ENCODE results near the gene TMED1. TPM values are rescaled to one million over a fixed set of nuclear protein-coding genes. Genes with fewer than 3 reads are reported as not detected.
A peak's percentile ranks its signal among the peaks of the same experiment; 100 is the strongest.

The TMED1 gene
- total and polyA plus RNA-seq, 2 experiments from 2014 or later = 29.7 to 37.2 TPM

GRCh38 chr19:10881403-10882107 is 45.5 kb upstream of the TMED1 start:
- Mint-ChIP-seq H3K36me3 (ENCODE audit: low read depth) (peaks cover 11% of the 10 kb centered on the region), H3K27me3 (ENCODE audit: insufficient read depth, low read depth, poor library complexity) (peaks cover 21% of the 10 kb centered on the region), H3K27ac (peak overlapping the region; percentile 87), H3K4me3 (peak overlapping the region; percentile 32), H3K4me1 (peaks cover 63% of the 10 kb centered on the region), H3K9me3 (no peaks in the 10 kb centered on the region)
- Histone ChIP-seq H3K4me1 (ENCODE audit: insufficient read depth) (peaks cover 63% of the 10 kb centered on the region), H3K27ac (ENCODE audit: low read depth) (peak overlapping the region; percentile 11), H4K20me1 (replicated peaks; ENCODE audit: insufficient read depth) (peaks cover 5% of the 10 kb centered on the region; the same call in 1 of the 2 replicates), H3K4me2 (peak overlapping the region; percentile 75), H3K27me3 (ENCODE audit: insufficient read depth) (no peaks in the 10 kb centered on the region), H3F3A (replicated peaks; ENCODE audit: low read depth) (peaks cover 38% of the 10 kb centered on the region), H3K9me2 (ENCODE audit: insufficient read depth) (no peaks in the 10 kb centered on the region; the same call in 1 of the 2 replicates), H3K79me2 (replicated peaks; ENCODE audit: insufficient read depth) (peaks cover 95% of the 10 kb centered on the region), H2AFZ (no peak overlapping the region), H3K36me3 (ENCODE audit: insufficient read depth) (no peaks in the 10 kb centered on the region), H3K4me3 (peak overlapping the region; percentile 37; the same call in 1 of the 2 replicates)
- peak; percentile 9 for ATAC-seq
- peak; percentile 58 for DNase-seq (ENCODE audit: low spot score)
- TF ChIP-seq CREB1 (CRISPR knock-in tag; IDR thresholded peaks at IDR 0.05; ENCODE audit: low read depth) (no peak), JUNB (IDR thresholded peaks at IDR 0.05; ENCODE audit: unreplicated experiment) (no peak), ZNF331 (CRISPR knock-in tag; IDR thresholded peaks at IDR 0.05; ENCODE audit: low read depth) (no peak), NANOG (IDR thresholded peaks at IDR 0.05; ENCODE audit: borderline replicate concordance) (no peak), CTCF (conservative IDR thresholded peaks at IDR 0.05; ENCODE audit: low read depth in 2 of 2) (no peak), POLR2AphosphoS5 (IDR thresholded peaks at IDR 0.05; ENCODE audit: low read depth) (no peak), STAT1 (IDR thresholded peaks at IDR 0.05; ENCODE audit: unreplicated experiment) (no peak), EZH2phosphoT487 (IDR thresholded peaks at IDR 0.05; ENCODE audit: unreplicated experiment) (no peak), EZH2 (IDR thresholded peaks at IDR 0.05; ENCODE audit: low read depth, unreplicated experiment) (no peak)
- TF ChIP-seq, protein P1, sequence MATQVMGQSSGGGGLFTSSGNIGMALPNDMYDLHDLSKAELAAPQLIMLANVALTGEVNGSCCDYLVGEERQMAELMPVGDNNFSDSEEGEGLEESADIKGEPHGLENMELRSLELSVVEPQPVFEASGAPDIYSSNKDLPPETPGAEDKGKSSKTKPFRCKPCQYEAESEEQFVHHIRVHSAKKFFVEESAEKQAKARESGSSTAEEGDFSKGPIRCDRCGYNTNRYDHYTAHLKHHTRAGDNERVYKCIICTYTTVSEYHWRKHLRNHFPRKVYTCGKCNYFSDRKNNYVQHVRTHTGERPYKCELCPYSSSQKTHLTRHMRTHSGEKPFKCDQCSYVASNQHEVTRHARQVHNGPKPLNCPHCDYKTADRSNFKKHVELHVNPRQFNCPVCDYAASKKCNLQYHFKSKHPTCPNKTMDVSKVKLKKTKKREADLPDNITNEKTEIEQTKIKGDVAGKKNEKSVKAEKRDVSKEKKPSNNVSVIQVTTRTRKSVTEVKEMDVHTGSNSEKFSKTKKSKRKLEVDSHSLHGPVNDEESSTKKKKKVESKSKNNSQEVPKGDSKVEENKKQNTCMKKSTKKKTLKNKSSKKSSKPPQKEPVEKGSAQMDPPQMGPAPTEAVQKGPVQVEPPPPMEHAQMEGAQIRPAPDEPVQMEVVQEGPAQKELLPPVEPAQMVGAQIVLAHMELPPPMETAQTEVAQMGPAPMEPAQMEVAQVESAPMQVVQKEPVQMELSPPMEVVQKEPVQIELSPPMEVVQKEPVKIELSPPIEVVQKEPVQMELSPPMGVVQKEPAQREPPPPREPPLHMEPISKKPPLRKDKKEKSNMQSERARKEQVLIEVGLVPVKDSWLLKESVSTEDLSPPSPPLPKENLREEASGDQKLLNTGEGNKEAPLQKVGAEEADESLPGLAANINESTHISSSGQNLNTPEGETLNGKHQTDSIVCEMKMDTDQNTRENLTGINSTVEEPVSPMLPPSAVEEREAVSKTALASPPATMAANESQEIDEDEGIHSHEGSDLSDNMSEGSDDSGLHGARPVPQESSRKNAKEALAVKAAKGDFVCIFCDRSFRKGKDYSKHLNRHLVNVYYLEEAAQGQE (IDR thresholded peaks at IDR 0.05; ENCODE audit: unreplicated experiment) = no peak
- TF ChIP-seq, protein P2, sequence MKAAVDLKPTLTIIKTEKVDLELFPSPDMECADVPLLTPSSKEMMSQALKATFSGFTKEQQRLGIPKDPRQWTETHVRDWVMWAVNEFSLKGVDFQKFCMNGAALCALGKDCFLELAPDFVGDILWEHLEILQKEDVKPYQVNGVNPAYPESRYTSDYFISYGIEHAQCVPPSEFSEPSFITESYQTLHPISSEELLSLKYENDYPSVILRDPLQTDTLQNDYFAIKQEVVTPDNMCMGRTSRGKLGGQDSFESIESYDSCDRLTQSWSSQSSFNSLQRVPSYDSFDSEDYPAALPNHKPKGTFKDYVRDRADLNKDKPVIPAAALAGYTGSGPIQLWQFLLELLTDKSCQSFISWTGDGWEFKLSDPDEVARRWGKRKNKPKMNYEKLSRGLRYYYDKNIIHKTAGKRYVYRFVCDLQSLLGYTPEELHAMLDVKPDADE (IDR thresholded peaks at IDR 0.05) = no peak
- TF ChIP-seq, protein P3, sequence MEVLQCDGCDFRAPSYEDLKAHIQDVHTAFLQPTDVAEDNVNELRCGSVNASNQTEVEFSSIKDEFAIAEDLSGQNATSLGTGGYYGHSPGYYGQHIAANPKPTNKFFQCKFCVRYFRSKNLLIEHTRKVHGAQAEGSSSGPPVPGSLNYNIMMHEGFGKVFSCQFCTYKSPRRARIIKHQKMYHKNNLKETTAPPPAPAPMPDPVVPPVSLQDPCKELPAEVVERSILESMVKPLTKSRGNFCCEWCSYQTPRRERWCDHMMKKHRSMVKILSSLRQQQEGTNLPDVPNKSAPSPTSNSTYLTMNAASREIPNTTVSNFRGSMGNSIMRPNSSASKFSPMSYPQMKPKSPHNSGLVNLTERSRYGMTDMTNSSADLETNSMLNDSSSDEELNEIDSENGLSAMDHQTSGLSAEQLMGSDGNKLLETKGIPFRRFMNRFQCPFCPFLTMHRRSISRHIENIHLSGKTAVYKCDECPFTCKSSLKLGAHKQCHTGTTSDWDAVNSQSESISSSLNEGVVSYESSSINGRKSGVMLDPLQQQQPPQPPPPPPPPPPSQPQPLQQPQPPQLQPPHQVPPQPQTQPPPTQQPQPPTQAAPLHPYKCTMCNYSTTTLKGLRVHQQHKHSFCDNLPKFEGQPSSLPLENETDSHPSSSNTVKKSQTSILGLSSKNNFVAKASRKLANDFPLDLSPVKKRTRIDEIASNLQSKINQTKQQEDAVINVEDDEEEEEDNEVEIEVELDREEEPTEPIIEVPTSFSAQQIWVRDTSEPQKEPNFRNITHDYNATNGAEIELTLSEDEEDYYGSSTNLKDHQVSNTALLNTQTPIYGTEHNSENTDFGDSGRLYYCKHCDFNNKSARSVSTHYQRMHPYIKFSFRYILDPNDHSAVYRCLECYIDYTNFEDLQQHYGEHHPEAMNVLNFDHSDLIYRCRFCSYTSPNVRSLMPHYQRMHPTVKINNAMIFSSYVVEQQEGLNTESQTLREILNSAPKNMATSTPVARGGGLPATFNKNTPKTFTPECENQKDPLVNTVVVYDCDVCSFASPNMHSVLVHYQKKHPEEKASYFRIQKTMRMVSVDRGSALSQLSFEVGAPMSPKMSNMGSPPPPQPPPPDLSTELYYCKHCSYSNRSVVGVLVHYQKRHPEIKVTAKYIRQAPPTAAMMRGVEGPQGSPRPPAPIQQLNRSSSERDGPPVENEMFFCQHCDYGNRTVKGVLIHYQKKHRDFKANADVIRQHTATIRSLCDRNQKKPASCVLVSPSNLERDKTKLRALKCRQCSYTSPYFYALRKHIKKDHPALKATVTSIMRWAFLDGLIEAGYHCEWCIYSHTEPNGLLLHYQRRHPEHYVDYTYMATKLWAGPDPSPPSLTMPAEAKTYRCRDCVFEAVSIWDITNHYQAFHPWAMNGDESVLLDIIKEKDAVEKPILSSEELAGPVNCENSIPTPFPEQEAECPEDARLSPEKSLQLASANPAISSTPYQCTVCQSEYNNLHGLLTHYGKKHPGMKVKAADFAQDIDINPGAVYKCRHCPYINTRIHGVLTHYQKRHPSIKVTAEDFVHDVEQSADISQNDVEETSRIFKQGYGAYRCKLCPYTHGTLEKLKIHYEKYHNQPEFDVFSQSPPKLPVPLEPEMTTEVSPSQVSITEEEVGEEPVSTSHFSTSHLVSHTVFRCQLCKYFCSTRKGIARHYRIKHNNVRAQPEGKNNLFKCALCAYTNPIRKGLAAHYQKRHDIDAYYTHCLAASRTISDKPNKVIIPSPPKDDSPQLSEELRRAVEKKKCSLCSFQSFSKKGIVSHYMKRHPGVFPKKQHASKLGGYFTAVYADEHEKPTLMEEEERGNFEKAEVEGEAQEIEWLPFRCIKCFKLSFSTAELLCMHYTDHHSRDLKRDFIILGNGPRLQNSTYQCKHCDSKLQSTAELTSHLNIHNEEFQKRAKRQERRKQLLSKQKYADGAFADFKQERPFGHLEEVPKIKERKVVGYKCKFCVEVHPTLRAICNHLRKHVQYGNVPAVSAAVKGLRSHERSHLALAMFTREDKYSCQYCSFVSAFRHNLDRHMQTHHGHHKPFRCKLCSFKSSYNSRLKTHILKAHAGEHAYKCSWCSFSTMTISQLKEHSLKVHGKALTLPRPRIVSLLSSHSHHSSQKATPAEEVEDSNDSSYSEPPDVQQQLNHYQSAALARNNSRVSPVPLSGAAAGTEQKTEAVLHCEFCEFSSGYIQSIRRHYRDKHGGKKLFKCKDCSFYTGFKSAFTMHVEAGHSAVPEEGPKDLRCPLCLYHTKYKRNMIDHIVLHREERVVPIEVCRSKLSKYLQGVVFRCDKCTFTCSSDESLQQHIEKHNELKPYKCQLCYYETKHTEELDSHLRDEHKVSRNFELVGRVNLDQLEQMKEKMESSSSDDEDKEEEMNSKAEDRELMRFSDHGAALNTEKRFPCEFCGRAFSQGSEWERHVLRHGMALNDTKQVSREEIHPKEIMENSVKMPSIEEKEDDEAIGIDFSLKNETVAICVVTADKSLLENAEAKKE (CRISPR knock-in tag; IDR thresholded peaks at IDR 0.05) = no peak
